Fibroblast of upper back skin (primary cell): Measurements from ENCODE around the gene SLC51A.
"Not testable (repeated sequence)": the region's sequence is repeated elsewhere in the genome, so short reads cannot be mapped to it uniquely, and the experiment has no call there.

Experiments
- DNase-seq: peaks from one replicate; pipeline ENCODE4 v3.0.0-alpha.2; 2013

Gene SLC51A

DNA sequence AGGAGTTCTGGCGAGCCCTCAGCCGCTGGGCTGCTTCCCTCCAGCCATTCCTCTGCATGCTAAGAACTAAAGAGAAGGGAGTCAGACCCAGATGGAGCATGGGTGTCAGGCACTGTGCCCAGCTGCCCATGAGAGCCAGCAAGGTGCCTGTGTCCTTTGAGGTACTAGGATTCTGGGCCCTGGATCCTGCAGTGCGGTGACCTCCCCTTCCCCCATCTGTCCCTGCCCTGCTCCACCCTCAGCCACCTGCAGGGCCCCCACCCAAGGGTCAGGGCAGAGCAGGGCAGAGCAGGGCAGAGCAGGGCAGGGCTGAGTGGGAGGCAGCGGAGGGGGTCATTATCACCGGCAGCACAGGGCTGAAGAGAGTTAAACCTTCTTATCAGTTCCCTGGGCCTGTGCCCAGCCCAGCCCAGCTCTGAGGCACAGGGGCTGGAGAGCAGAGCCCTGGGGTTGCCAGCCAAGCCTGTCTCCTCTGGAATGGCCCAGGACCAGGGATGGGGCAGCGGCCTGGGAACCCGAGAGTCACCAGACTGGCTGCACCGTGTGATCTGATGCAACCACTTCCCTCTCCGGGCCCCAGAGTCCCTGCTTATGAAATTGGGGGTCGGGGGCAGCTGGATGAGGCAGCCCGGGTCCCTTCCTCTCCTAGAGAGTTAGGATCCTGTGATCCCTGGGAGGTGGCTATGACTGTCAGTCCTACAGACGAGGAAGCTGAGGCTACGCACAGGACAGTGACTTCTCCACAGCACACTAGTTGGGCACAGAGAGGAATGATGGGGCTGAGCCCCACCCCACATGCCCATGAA lies 22.4 kb upstream of the SLC51A start:
- no peak for DNase-seq

GRCh38 chr3:196194542-196194915 lies 21.8 kb upstream of the SLC51A start:
- no peak for DNase-seq

DNA sequence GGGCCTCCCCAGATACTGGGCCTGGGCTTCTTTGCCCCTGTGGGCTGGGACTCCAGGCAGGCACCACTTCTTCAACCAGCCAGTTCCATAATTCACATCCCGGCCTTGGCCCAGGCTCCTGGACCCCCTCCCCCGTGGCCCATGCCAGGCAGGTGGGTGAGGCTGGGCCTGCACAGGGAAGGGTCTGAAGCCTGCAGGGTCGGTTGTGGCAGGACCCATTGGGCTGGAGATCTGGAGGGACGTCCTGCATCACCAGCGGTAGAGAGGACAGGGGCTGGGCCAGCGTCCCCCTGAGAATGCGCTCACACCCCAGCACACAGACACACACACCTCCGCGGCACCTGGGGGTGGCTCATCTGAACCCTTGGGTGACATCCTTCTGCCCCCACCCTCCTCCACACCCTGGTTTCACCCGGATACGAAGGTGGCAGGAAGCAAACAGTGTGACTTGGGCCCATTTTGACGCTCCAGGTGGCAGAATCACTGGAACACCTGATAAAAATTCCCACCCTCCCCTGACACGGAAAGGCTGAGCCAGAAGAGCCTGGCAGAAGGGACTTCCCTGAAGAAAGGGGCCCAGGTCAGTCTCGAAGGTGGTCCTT lies 20.6 kb upstream of the SLC51A start:
- no peak for DNase-seq

- DNase-seq = no peak
These were observed 18.8 kb upstream of the SLC51A start for GRCh38 chr3:196197524-196197923.

DNA sequence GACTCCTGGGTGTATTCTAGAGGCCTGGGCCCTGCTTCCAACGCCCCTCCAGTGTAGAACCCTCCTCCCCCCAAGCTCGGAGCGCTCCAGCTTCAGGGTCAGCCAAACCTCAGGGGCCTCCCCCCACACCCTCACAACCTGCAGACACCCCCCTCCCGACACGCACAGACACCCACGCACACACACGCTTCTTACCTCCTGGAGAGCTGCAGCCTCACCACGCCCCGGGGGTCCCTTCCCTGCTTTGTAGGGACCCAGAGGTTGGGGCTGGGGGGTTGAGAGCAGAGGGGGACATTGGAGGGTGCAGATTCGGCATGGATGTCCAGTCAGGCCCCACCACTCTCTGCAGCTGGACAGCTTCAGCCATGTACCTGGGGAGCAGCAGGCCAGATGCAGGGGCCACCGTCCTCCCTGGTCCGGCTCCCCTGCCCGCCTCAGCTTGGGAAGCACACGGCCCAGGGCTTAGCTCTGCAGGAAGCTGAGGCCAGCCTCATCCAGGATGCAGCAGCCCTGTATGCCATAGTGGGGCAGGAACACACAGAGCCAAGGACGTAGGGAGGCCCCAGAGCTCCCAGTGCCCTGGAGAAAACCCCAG lies 18.2 kb upstream of the SLC51A start:
- no peak for DNase-seq

DNA sequence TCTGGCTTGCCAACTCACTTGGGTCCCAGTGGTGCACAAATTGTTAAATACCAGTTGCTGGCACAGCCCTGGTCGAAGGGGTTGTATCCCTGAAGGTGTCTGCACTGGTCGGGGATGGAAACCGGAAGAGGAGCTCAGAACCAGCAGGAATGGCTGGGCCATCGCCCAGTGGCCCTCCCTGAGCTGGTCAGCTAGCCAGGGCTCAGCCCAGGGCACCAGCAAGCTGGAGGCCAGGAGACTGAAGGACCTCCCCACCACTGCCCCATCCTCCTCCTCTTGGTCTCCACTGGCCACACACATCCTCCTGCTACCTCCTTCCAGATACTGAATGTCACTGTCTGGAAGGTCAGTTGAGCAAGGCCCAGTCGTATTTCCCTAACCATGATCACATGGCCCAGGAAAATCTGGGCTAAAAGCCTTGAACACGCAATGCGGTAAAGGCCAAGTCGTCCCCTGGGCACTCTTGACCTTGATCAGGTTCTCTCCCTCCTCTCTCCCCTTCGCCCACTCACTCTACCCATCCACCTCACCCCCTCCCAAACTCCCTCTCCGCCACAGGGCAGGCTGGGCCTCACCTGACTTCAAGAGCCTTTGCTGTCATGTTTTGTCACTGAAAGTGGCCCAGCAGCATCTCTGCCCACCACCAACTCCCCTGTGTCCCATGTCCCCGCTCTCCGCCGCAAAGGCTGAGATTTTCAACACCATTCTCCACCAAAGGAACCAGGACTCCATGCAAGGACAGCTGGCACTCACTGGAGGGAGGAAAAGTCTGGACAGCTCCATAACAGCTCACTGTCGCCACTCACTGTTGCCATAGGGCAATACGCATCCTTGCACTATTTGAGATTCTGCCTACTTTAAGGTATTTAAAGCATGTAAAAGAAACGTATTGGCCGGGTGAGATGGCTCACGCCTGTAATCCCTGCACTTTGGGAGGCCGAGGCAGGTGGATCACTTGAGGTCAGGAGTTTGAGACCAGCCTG lies 17.3 kb upstream of the SLC51A start:
- DNase-seq = no peak

GRCh38 chr3:196202516-196202970 lies 13.8 kb upstream of the SLC51A start:
- DNase-seq = peak; percentile 49

DNA sequence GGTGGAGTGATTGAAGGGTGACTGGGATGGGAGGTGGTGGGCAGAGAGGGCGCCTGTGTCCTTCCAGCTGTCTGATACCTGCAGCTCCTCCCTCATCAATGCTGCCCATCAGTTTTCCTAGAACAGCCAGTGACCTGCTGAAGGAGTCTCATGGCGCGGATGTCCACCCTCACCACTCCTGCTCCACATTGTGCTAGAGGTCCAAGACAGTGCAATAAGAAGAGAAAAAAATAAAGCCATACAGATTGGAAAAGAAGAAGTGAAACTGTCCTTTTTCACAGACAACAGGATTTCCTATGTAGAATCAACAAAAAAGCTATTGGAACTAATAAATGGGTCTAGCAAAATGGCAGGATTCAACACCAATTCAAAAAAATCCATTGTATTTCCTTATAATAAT lies 12.5 kb upstream of the SLC51A start:
- DNase-seq = no peak

- DNase-seq = not testable (repeated sequence)
These were observed 10.7 kb upstream of the SLC51A start for GRCh38 chr3:196205442-196206205.

DNA sequence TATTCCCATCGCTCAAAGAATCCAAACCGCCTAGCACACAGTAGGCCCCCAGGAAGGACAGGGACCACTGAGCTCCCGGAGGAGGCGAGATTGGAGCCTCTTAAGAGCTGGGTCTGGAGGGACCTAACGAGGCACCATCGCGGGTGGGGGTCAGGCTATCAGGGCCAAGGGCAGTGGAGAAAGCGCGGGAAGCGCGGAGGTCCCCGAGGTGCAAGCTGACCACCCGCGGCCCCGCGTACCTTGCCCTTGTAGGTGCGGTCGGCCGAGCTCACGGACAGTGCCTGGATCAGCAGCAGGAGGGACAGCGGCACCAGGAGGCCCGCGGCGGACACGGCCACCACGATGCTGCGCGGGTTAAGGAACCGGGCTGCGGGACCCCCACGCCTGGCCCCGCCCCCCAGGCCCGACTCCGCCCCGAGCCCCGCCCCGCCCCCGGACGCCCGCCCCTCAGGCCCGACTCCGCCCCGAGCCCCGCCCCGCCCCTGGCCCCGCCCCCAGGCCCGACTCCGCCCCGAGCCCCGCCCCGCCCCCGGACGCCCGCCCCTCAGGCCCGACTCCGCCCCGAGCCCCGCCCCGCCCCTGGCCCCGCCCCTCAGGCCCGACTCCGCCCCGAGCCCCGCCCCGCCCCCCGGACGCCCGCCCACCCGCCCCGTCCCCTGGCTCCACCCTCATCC lies 9.0 kb upstream of the SLC51A start:
- DNase-seq = no peak

- DNase-seq = no peak
These were observed 8.3 kb upstream of the SLC51A start for GRCh38 chr3:196207833-196208607.

DNA sequence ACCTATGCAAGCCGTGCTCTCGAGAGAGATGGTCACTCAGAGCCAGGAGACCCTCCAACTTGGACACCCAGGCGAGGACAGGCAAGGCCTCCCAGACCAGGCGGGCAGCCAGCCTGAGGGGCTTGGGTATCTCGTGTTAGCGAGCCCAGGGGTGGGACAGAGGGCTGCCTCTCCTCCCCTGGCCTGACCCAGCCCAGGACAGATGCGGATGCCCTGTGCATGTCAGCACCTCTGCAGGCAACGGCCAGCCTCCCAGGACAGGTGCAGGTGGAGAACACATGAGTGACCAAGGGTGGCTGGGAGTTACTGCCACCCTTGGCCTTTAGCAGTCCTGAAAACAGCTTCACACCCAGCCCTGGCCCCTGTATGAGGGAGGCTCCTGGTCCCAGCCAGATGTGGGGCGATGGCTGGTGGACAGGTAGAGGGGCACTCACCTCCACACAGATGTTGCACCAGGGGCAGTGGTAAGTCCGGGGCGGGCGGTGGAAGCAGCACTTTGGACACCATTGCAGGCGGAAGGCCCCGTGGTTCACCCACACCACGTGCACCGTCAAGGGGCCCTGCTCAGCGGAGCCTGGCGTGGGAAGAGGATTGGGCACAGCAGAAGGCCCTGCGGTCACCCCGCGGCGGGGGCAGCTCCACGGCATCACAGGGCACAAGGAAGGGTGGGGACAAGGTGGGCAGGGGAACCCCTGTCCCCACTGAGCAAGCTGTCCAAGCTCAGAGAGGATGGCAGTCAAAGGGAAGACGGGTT lies 7.2 kb upstream of the SLC51A start:
- DNase-seq = no peak

GRCh38 chr3:196209944-196210672 lies 6.2 kb upstream of the SLC51A start:
- DNase-seq = not testable (repeated sequence)

- no peak for DNase-seq
These were observed 5.4 kb upstream of the SLC51A start, which contains the start of gene ZDHHC19 for GRCh38 chr3:196210673-196211556. Gene ZDHHC19 (minus strand): TSS chr3:196211400. CDS start chr3:196211315, 85 bp downstream.

DNA sequence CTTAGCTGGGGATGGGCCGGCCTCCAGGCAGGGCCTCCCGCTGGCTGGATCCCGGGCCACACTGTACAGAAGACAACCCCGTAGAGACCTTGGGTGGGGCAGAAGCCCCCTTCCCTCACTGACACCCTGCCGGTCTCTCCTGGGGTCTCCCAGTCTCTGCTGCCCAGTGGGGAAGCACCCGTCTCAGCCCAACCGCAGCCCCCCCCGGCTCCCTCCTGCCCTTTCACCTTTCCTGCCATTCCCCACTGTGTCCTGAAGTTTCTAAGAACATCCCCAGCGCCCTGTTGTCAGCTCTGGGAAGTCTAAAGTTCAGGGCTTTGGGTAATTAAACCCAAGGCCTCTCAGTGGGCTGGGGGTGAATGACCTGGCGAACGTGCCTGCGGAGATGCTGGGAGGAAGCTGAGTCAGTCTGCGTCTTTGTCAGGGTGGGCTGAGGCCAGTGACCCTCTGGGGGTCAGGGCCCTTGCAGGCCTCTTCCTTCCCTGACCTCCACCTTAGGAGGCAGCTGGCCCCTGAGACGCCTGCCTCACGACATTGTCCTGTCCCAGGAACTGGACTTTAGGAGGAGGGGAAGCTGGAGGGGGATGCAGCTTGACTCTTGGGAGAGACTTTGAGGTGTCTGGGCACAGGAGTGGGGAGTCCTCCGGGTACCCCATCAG lies 1.4 kb upstream of the SLC51A start:
- DNase-seq = no peak

- DNase-seq = no peak
These were observed 777 bp upstream of the SLC51A start for GRCh38 chr3:196215493-196216020.

DNA sequence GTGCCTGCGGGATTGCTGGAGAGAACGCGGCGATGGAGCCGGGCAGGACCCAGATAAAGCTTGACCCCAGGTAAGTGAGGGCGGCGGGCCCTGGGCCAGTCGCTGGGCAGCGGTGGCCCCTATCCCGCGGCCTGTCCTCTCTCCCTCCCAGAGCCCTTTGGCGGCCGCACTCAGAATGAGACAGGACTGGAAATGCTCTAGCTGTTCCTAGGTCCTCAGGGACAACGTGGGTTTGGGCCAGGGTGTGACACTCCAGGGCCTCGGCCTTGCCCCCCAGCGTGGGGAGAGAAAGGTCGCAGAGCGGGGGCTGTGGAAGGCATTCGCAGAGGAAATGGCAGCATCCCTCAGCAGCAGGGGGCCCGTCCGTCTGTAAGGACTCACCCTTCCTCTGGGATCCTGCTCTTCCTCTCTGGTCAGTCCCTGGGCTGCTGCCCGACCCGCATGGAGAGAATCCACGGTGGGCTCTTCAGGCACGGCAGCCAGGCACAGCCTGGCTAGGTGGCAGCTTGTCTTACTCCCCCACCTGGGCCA lies 412 bp downstream of the SLC51A start:
- DNase-seq = no peak
